ENCODE results near the gene PROSER3. TPM values are rescaled to one million over a fixed set of nuclear protein-coding genes. Genes with fewer than 3 reads are reported as not detected.

The PROSER3 gene
- total RNA-seq, 1 experiment from 2014 or later = 17.5 TPM

DNA sequence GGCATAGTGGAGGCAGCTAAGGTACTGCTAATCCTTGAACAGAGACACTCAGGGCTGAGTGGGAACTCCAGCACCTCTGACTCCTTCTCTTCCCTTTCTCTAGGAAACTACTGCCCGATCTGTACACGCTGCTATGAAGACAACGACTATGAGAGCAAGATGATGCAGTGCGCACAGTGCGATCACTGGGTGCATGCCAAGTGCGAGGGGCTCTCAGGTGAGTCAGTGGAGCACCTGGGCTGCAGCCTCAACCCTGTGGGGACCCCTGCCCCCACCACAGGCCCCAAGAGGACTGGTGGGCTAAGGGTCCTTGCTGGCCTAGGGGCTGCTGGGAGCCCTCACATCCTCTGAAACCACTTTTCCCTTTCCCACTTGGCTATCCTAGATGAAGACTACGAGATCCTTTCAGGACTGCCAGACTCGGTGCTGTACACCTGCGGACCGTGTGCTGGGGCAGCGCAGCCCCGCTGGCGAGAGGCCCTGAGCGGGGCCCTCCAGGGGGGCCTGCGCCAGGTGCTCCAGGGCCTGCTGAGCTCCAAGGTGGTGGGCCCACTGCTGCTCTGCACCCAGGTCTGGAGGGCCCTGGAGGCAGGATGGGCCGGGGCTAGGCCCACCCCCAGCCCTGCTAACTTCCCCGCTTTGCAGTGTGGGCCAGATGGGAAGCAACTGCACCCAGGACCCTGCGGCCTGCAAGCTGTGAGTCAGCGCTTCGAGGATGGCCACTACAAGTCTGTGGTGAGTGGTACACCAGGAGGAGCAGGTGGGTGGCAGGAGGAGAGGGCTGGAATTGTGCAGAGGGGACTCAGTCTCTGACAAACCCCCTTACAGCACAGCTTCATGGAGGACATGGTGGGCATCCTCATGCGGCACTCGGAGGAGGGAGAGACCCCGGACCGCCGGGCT is 30.7 kb upstream of the PROSER3 start:
- H3K4me3 ChIP-seq (ENCODE audit: low read length) = no peak overlapping the region
- no peaks in the 10 kb centered on the region for H3K9me2 ChIP-seq (replicated peaks; ENCODE audit: insufficient read depth, low read length)
- no peak overlapping the region for H3K4me2 ChIP-seq (ENCODE audit: low read depth, low read length, poor library complexity, severe bottlenecking)
- H3K9ac ChIP-seq (ENCODE audit: low read length) = no peak overlapping the region
- 0 out of 2 replicates have a peak, but pooled peaks cover 9% of the 10 kb centered on the region for H4K20me1 ChIP-seq (ENCODE audit: insufficient read depth, low read depth, low read length)
- H3K36me3 ChIP-seq (ENCODE audit: insufficient read depth, low read length) = peaks cover 6% of the 10 kb centered on the region; the same call in 1 of the 2 replicates
- DNase-seq = no peak
- H3K27ac ChIP-seq (ENCODE audit: low read length) = no peak overlapping the region
- no peaks in the 10 kb centered on the region for H3K9me3 ChIP-seq (ENCODE audit: low read length)
- H3K79me2 ChIP-seq (ENCODE audit: low read length) = no peaks in the 10 kb centered on the region
- H3K27me3 ChIP-seq (ENCODE audit: low read length) = no peaks in the 10 kb centered on the region
- no peaks in the 10 kb centered on the region for H3K4me1 ChIP-seq (ENCODE audit: low read length)
- no peak overlapping the region for H2AFZ ChIP-seq (ENCODE audit: low read length)

DNA sequence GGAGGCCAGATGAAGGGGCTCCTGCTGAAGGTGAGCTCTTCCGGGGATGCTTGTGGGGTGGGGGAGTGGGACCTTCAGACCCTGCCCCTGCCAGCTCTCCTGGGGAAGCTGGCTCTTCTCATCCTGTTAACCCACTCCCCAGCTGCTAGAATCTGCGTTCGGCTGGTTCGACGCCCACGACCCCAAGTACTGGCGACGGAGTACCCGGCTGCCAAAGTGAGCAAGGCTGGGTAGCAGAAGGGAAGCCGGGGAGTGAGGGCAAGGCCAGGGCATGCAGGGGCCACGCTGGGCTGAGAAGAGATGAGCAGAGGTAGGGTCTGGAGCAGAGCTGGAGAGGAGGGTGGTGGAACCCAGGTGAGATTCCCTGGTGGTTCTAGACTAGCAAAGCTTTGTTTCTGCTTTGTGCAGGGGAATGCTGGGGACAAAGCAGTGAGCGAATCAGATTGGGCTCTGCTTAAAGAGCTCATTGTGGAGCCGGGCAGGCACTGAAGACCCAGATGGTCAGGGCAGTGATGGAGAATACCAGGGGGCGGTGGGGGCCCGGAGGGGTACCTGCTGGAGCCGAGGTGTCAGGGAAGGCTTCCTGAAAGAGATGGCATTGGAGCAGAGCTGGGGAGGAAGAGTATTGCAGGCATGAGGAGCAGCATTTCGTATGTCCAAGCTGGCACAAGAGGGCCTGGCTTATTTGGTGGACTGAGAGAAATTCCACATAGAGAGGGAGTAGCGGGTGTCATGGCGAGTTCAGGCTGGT is 29.8 kb upstream of the PROSER3 start:
- Histone ChIP-seq H3K36me3 (ENCODE audit: insufficient read depth, low read length) (peaks cover 6% of the 10 kb centered on the region; the same call in 1 of the 2 replicates), H3K79me2 (ENCODE audit: low read length) (no peaks in the 10 kb centered on the region), H4K20me1 (ENCODE audit: insufficient read depth, low read depth, low read length) (0 out of 2 replicates have a peak, but pooled peaks cover 9% of the 10 kb centered on the region), H3K9ac (ENCODE audit: low read length) (no peak overlapping the region), H3K4me1 (ENCODE audit: low read length) (peaks cover 6% of the 10 kb centered on the region), H3K4me3 (ENCODE audit: low read length) (no peak overlapping the region), H3K27me3 (ENCODE audit: low read length) (no peaks in the 10 kb centered on the region), H2AFZ (ENCODE audit: low read length) (no peak overlapping the region), H3K27ac (ENCODE audit: low read length) (no peak overlapping the region), H3K9me2 (replicated peaks; ENCODE audit: insufficient read depth, low read length) (no peaks in the 10 kb centered on the region), H3K9me3 (ENCODE audit: low read length) (no peaks in the 10 kb centered on the region), H3K4me2 (ENCODE audit: low read depth, low read length, poor library complexity, severe bottlenecking) (no peak overlapping the region)
- no peak for DNase-seq

DNA sequence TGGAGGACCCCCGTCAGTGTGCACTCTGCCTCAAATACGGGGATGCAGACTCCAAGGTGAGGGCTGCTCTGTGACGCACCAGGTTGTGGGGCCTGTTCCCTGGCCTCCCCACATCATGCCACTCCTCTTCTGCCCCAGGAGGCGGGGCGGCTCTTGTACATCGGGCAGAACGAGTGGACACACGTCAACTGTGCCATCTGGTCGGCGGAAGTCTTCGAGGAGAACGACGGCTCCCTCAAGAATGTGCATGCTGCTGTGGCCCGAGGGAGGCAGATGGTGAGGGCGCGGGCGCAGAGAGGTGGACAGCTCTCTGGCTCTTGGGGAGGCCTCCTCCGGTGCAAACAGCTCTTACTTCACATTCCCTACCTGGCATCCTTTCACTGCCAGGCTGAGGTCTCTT is 29.0 kb upstream of the PROSER3 start:
- Histone ChIP-seq H3K9ac (ENCODE audit: low read length) (no peak overlapping the region), H3K27ac (ENCODE audit: low read length) (no peak overlapping the region), H3K79me2 (ENCODE audit: low read length) (no peaks in the 10 kb centered on the region), H3K4me1 (ENCODE audit: low read length) (peaks cover 15% of the 10 kb centered on the region), H3K27me3 (ENCODE audit: low read length) (no peaks in the 10 kb centered on the region), H3K4me2 (ENCODE audit: low read depth, low read length, poor library complexity, severe bottlenecking) (no peak overlapping the region), H3K9me2 (replicated peaks; ENCODE audit: insufficient read depth, low read length) (no peaks in the 10 kb centered on the region), H3K9me3 (ENCODE audit: low read length) (no peaks in the 10 kb centered on the region), H3K4me3 (ENCODE audit: low read length) (no peak overlapping the region), H4K20me1 (ENCODE audit: insufficient read depth, low read depth, low read length) (0 out of 2 replicates have a peak, but pooled peaks cover 10% of the 10 kb centered on the region), H2AFZ (ENCODE audit: low read length) (no peak overlapping the region), H3K36me3 (ENCODE audit: insufficient read depth, low read length) (peaks cover 6% of the 10 kb centered on the region; the same call in 1 of the 2 replicates)
- DNase-seq = no peak

DNA sequence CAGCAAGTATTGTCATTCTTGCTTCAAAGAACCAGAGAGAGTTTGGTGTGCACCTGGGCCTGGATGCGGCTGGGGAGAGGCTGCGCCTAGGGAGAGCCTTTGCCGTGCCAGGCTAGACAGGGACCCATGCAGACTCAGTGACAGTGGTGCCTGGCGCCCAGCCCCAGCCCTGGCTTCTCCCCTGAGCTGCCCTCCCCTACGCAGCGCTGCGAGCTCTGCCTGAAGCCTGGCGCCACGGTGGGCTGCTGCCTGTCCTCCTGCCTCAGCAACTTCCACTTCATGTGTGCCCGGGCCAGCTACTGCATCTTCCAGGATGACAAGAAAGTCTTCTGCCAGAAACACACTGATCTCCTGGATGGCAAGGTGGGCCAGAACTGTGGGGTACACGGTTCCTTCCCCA is 28.2 kb upstream of the PROSER3 start:
- Histone ChIP-seq H3K4me2 (ENCODE audit: low read depth, low read length, poor library complexity, severe bottlenecking) (no peak overlapping the region), H3K79me2 (ENCODE audit: low read length) (no peaks in the 10 kb centered on the region), H3K4me1 (ENCODE audit: low read length) (peaks cover 19% of the 10 kb centered on the region), H3K36me3 (ENCODE audit: insufficient read depth, low read length) (peaks cover 6% of the 10 kb centered on the region; the same call in 1 of the 2 replicates), H3K9me3 (ENCODE audit: low read length) (no peaks in the 10 kb centered on the region), H4K20me1 (ENCODE audit: insufficient read depth, low read depth, low read length) (0 out of 2 replicates have a peak, but pooled peaks cover 10% of the 10 kb centered on the region), H3K9ac (ENCODE audit: low read length) (no peak overlapping the region), H3K27ac (ENCODE audit: low read length) (no peak overlapping the region), H3K4me3 (ENCODE audit: low read length) (no peak overlapping the region), H2AFZ (ENCODE audit: low read length) (no peak overlapping the region), H3K9me2 (replicated peaks; ENCODE audit: insufficient read depth, low read length) (no peaks in the 10 kb centered on the region), H3K27me3 (ENCODE audit: low read length) (no peaks in the 10 kb centered on the region)
- DNase-seq = no peak

DNA sequence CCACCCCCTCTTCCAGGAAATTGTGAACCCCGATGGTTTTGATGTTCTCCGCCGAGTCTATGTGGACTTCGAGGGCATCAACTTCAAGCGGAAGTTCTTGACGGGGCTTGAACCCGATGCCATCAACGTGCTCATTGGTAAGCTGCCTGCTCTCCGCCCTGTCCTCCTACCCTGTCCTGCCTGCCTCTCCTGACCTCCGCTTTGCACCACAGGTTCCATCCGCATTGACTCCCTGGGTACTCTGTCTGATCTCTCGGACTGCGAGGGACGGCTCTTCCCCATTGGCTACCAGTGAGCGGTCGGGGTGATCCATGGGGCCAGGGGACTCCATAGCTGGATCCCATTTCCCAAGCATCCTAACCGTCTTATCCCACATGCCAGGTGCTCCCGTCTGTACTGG is 27.6 kb upstream of the PROSER3 start:
- H2AFZ ChIP-seq (ENCODE audit: low read length) = no peak overlapping the region
- 0 out of 2 replicates have a peak, but pooled peaks cover 10% of the 10 kb centered on the region for H4K20me1 ChIP-seq (ENCODE audit: insufficient read depth, low read depth, low read length)
- no peaks in the 10 kb centered on the region for H3K9me2 ChIP-seq (replicated peaks; ENCODE audit: insufficient read depth, low read length)
- no peaks in the 10 kb centered on the region for H3K9me3 ChIP-seq (ENCODE audit: low read length)
- no peak overlapping the region for H3K9ac ChIP-seq (ENCODE audit: low read length)
- DNase-seq = no peak
- no peak overlapping the region for H3K4me2 ChIP-seq (ENCODE audit: low read depth, low read length, poor library complexity, severe bottlenecking)
- no peak overlapping the region for H3K27ac ChIP-seq (ENCODE audit: low read length)
- H3K36me3 ChIP-seq (ENCODE audit: insufficient read depth, low read length) = peaks cover 6% of the 10 kb centered on the region; the same call in 1 of the 2 replicates
- no peaks in the 10 kb centered on the region for H3K79me2 ChIP-seq (ENCODE audit: low read length)
- no peaks in the 10 kb centered on the region for H3K27me3 ChIP-seq (ENCODE audit: low read length)
- H3K4me3 ChIP-seq (ENCODE audit: low read length) = no peak overlapping the region
- peaks cover 19% of the 10 kb centered on the region for H3K4me1 ChIP-seq (ENCODE audit: low read length)

DNA sequence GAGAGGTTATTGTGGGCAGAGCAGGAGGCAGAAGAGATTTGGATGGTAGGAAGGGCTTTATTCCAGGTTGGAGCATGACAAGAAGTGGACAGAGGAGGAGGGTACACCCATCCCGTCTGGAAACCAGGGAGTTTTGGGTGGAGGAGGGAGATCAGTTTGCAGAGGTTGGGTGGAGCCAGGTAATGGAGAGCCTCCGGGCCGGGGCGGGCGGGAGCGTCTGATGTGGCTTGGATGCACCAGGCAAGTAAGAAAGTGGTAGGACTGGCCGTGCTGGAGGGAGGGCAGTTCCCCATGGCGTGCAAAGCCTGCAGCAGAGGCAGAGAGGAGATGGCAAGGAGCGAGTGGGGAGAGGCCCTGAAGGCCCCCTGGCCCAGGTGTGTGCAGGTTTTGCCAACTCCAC is 26.6 kb upstream of the PROSER3 start:
- H3K9me2 ChIP-seq (replicated peaks; ENCODE audit: insufficient read depth, low read length) = no peaks in the 10 kb centered on the region
- H3K4me2 ChIP-seq (ENCODE audit: low read depth, low read length, poor library complexity, severe bottlenecking) = no peak overlapping the region
- no peak overlapping the region for H2AFZ ChIP-seq (ENCODE audit: low read length)
- H3K27me3 ChIP-seq (ENCODE audit: low read length) = no peaks in the 10 kb centered on the region
- H3K4me3 ChIP-seq (ENCODE audit: low read length) = no peak overlapping the region
- 0 out of 2 replicates have a peak, but pooled peaks cover 10% of the 10 kb centered on the region for H4K20me1 ChIP-seq (ENCODE audit: insufficient read depth, low read depth, low read length)
- DNase-seq = no peak
- H3K79me2 ChIP-seq (ENCODE audit: low read length) = no peaks in the 10 kb centered on the region
- no peaks in the 10 kb centered on the region for H3K9me3 ChIP-seq (ENCODE audit: low read length)
- no peak overlapping the region for H3K27ac ChIP-seq (ENCODE audit: low read length)
- H3K4me1 ChIP-seq (ENCODE audit: low read length) = peaks cover 19% of the 10 kb centered on the region
- H3K36me3 ChIP-seq (ENCODE audit: insufficient read depth, low read length) = peaks cover 6% of the 10 kb centered on the region; the same call in 1 of the 2 replicates
- no peak overlapping the region for H3K9ac ChIP-seq (ENCODE audit: low read length)

DNA sequence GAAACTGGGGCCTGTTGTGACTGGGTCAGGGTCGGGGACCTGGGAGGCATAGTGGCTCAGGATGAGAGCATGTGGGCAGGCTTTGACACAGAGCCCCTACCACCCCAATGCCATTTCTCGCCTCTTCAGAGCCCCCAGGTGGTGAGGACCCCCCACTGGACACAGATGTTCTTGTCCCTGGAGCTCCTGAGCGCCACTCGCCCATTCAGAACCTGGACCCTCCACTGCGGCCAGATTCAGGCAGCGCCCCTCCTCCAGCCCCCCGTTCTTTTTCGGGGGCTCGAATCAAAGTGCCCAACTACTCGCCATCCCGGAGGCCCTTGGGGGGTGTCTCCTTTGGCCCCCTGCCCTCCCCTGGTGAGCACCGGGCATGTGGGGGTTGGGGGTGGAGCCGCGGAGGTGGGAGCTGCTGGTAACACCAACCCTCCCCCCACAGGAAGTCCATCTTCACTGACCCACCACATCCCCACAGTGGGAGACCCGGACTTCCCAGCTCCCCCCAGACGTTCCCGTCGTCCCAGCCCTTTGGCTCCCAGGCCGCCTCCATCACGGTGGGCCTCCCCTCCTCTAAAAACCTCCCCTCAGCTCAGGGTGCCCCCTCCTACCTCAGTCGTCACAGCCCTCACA is 26.1 kb upstream of the PROSER3 start:
- H3K9me2 ChIP-seq (replicated peaks; ENCODE audit: insufficient read depth, low read length) = no peaks in the 10 kb centered on the region
- no peaks in the 10 kb centered on the region for H3K79me2 ChIP-seq (ENCODE audit: low read length)
- no peak overlapping the region for H3K4me2 ChIP-seq (ENCODE audit: low read depth, low read length, poor library complexity, severe bottlenecking)
- no peaks in the 10 kb centered on the region for H3K27me3 ChIP-seq (ENCODE audit: low read length)
- H3K27ac ChIP-seq (ENCODE audit: low read length) = no peak overlapping the region
- H3K36me3 ChIP-seq (ENCODE audit: insufficient read depth, low read length) = peaks cover 6% of the 10 kb centered on the region; the same call in 1 of the 2 replicates
- no peaks in the 10 kb centered on the region for H3K9me3 ChIP-seq (ENCODE audit: low read length)
- H3K9ac ChIP-seq (ENCODE audit: low read length) = no peak overlapping the region
- H3K4me1 ChIP-seq (ENCODE audit: low read length) = peaks cover 19% of the 10 kb centered on the region
- H2AFZ ChIP-seq (ENCODE audit: low read length) = no peak overlapping the region
- H3K4me3 ChIP-seq (ENCODE audit: low read length) = no peak overlapping the region
- DNase-seq = no peak
- H4K20me1 ChIP-seq (ENCODE audit: insufficient read depth, low read depth, low read length) = 0 out of 2 replicates have a peak, but pooled peaks cover 10% of the 10 kb centered on the region

Measured in Karpas-422 (cell line).